ENCODE measurements around the gene CFDP1. TPM values are rescaled to one million over a fixed set of nuclear protein-coding genes. Genes with fewer than 3 reads are reported as not detected.

CFDP1 gene
- total RNA-seq, 1 donor from 2014 or later, result 65.7 TPM

DNA sequence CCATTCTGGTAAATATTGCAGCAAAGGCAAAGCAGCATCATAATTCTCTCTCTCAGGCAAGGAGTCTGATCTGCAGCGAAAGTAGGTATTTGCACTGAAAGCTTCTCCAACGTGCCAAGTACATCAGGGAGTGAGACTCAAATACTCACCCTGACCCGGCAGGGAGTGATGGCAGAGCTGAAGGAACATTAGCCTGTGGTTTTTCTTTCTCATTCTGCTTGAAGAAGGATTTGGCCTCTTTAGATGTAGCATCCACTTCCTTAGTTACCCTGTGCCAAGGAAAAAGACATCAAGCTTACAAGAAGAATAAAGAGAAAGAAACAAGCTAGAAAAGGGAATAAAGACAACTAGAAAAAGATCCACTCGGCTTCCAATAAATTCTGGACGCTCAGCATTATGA, 38.4 kb downstream of the CFDP1 start:
- Mint-ChIP-seq H3K4me3 (ENCODE audit: unreplicated experiment) (no peak overlapping the region), H3K27me3 (ENCODE audit: unreplicated experiment) (peaks cover 2% of the 10 kb centered on the region), H3K36me3 (ENCODE audit: low read depth, unreplicated experiment) (peaks cover 15% of the 10 kb centered on the region), H3K27ac (ENCODE audit: unreplicated experiment) (peak overlapping the region; percentile 57), H3K9me3 (ENCODE audit: unreplicated experiment) (no peaks in the 10 kb centered on the region), H3K4me1 (ENCODE audit: unreplicated experiment) (peaks cover 8% of the 10 kb centered on the region)
- no peak for DNase-seq (ENCODE audit: low spot score)
- TF ChIP-seq, protein P1, sequence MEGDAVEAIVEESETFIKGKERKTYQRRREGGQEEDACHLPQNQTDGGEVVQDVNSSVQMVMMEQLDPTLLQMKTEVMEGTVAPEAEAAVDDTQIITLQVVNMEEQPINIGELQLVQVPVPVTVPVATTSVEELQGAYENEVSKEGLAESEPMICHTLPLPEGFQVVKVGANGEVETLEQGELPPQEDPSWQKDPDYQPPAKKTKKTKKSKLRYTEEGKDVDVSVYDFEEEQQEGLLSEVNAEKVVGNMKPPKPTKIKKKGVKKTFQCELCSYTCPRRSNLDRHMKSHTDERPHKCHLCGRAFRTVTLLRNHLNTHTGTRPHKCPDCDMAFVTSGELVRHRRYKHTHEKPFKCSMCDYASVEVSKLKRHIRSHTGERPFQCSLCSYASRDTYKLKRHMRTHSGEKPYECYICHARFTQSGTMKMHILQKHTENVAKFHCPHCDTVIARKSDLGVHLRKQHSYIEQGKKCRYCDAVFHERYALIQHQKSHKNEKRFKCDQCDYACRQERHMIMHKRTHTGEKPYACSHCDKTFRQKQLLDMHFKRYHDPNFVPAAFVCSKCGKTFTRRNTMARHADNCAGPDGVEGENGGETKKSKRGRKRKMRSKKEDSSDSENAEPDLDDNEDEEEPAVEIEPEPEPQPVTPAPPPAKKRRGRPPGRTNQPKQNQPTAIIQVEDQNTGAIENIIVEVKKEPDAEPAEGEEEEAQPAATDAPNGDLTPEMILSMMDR (IDR thresholded peaks at IDR 0.05; ENCODE audit: unreplicated experiment), result no peak

DNA sequence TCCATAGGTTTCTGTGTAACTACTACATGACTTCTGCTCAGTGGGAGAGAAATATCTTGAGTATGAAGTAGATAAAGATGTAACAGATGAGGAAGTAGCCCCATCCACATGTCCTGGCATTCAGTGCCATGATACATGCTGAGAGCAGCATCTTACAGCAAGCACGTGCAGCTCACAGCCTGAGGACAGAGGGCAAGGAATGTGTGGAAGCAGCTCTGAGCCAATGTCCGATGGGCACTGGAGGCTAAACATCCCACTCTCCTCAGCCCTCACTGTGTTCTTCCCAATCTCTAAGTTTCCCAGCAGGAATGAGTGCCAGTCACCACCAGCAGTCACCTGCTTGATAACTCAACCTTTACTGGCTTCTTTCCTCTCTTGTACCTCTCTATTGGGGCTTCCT, 40.4 kb downstream of the CFDP1 start:
- peaks cover 14% of the 10 kb centered on the region for H3K36me3 Mint-ChIP-seq (ENCODE audit: low read depth, unreplicated experiment)
- peaks cover 20% of the 10 kb centered on the region for H3K4me1 Mint-ChIP-seq (ENCODE audit: unreplicated experiment)
- TF ChIP-seq, protein P1 (IDR thresholded peaks at IDR 0.05; ENCODE audit: unreplicated experiment), result no peak

DNA sequence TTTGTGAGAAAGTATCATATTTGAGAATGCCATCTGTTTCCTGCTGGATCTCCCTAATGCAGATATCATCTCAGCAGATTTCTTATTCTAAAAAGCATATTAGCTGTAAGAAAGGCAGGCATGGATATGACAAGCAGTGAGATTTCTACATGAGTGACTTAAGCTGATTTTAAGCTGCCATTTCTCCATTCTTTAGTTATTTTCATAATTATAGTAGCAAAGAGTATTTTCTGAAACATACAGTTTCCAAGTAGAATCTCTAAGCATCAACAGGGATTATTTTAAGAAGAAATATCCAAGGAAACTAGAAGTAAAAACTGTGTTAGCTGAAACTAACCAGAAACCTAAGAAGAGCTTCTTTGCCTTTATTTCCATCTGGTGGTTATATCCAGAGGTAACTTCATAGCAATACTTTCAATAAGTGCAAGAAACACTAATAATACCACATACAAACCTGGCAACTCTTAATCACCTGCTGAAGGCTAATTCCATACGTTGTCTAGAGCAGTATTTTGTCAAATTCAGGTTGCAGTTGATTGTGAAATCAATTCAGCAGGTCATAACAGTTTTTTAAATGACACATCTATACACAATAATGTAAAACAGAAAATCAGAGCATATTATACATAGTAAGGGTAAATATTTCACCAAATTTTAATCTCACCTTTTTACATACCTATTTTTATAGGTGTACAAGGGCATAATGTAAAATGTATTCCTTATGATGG, 42.2 kb downstream of the CFDP1 start:
- TF ChIP-seq, protein P1 (IDR thresholded peaks at IDR 0.05; ENCODE audit: unreplicated experiment), result no peak
- H3K9me3 Mint-ChIP-seq (ENCODE audit: unreplicated experiment), result no peaks in the 10 kb centered on the region
- H3K4me1 Mint-ChIP-seq (ENCODE audit: unreplicated experiment), result peaks cover 20% of the 10 kb centered on the region
- no peak for DNase-seq (ENCODE audit: low spot score)
- no peak overlapping the region for H3K27ac Mint-ChIP-seq (ENCODE audit: unreplicated experiment)
- peaks cover 14% of the 10 kb centered on the region for H3K36me3 Mint-ChIP-seq (ENCODE audit: low read depth, unreplicated experiment)
- H3K27me3 Mint-ChIP-seq (ENCODE audit: unreplicated experiment), result peaks cover 2% of the 10 kb centered on the region
- no peak overlapping the region for H3K4me3 Mint-ChIP-seq (ENCODE audit: unreplicated experiment)

More for the DNA sequence above, 40.4 kb downstream of the CFDP1 start:
- no peaks in the 10 kb centered on the region for H3K9me3 Mint-ChIP-seq (ENCODE audit: unreplicated experiment)
- H3K4me3 Mint-ChIP-seq (ENCODE audit: unreplicated experiment), result no peak overlapping the region
- H3K27ac Mint-ChIP-seq (ENCODE audit: unreplicated experiment), result no peak overlapping the region
- H3K27me3 Mint-ChIP-seq (ENCODE audit: unreplicated experiment), result peaks cover 2% of the 10 kb centered on the region
- no peak for DNase-seq (ENCODE audit: low spot score)

DNA sequence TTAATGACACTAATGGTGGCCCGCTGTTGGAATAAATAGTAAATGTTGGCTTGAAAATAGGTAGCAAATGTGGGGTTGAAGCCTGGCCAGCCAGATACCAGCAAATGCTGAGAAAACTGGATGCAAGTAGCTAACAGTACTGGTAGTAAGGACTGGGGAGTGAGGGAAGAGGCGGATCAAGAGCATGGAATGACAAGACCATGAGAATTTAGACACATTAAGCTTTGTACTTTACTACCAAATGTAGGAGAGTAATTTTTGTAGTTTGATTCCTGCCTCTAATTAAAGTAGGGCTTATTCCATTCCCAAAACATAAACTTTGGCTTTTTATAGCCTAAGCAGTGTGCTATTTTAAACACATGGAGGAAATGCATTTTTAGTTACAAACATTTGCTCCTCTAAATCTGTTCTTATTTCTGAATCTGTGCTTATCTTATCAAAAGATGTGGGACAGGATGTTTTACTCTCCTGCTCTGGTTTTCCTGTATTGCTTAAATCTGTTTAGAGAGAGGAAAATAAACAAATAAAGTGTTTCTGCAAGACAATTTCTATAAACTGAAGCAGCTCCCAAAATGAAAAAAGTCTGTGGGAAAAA, 44.1 kb downstream of the CFDP1 start:
- Mint-ChIP-seq H3K4me1 (ENCODE audit: unreplicated experiment) (peaks cover 20% of the 10 kb centered on the region), H3K27ac (ENCODE audit: unreplicated experiment) (no peak overlapping the region), H3K9me3 (ENCODE audit: unreplicated experiment) (no peaks in the 10 kb centered on the region), H3K27me3 (ENCODE audit: unreplicated experiment) (peaks cover 2% of the 10 kb centered on the region), H3K4me3 (ENCODE audit: unreplicated experiment) (no peak overlapping the region), H3K36me3 (ENCODE audit: low read depth, unreplicated experiment) (peaks cover 11% of the 10 kb centered on the region)
- no peak for DNase-seq (ENCODE audit: low spot score)
- TF ChIP-seq, protein P1 (IDR thresholded peaks at IDR 0.05; ENCODE audit: unreplicated experiment), result no peak

DNA sequence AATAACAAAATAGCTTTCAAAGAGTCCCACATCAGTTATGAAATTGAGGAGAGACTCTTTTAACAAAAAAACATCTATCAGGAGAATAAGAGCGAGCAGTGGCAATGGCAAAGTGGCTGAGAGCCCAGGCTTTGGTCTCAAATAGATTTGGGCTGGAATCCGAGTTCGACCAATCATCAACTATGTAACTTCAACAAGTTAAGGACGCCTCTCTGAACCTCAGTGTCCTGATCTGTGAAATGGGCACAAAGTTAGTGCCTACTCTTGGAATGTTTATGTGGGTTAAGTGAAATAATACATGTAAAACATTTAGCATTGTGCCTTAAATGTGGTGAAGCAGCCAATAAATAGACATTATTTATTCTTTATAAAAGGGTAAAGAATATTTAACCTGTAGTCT, 45.4 kb downstream of the CFDP1 start:
- DNase-seq (ENCODE audit: low spot score), result no peak
- Mint-ChIP-seq H3K27me3 (ENCODE audit: unreplicated experiment) (no peaks in the 10 kb centered on the region), H3K36me3 (ENCODE audit: low read depth, unreplicated experiment) (peaks cover 8% of the 10 kb centered on the region), H3K4me3 (ENCODE audit: unreplicated experiment) (no peak overlapping the region), H3K27ac (ENCODE audit: unreplicated experiment) (no peak overlapping the region), H3K4me1 (ENCODE audit: unreplicated experiment) (peaks cover 20% of the 10 kb centered on the region), H3K9me3 (ENCODE audit: unreplicated experiment) (no peaks in the 10 kb centered on the region)
- TF ChIP-seq, protein P1 (IDR thresholded peaks at IDR 0.05; ENCODE audit: unreplicated experiment), result no peak
